Keratinocyte (primary cell): Measurements from ENCODE around the gene MND1. TPM values are rescaled to one million over a fixed set of nuclear protein-coding genes. Genes with fewer than 3 reads are reported as not detected.

Source experiments
- DNase-seq: peaks from one replicate; pipeline ENCODE4 v3.0.0-alpha.2; 2011; ENCODE audit warnings: low read depth, missing footprints, low spot score
- FAIRE-seq: peaks from 2 replicates; lab custom pipeline; 2011; peaks lifted over from hg19 to GRCh38; lab: Jason Lieb, UNC
- H2AFZ ChIP-seq: 2 replicates; pipeline ENCODE4 v1.6.0; 2012; ENCODE audit warnings: low read length, control low read depth, inconsistent platforms; ENCODE audit not compliant: control insufficient read depth
- H3K27ac ChIP-seq: 2 replicates; pipeline ENCODE4 v1.5.1; 2011; ENCODE audit warnings: low read length; ENCODE audit not compliant: control insufficient read depth, insufficient read depth
- H3K27me3 ChIP-seq: 3 replicates; pipeline ENCODE4 v1.6.0; 2011; ENCODE audit warnings: low read length; ENCODE audit not compliant: control insufficient read depth, insufficient read depth; ENCODE audit errors: extremely low read depth
- H3K36me3 ChIP-seq, 2 experiments: 2 replicates in 1 of 2; 3 replicates in 1 of 2; pipeline ENCODE4 v1.5.1; 2011; ENCODE audit warnings: low read length in 2 of 2, mild to moderate bottlenecking in 1 of 2; ENCODE audit not compliant: control insufficient read depth in 2 of 2, insufficient read depth in 2 of 2; ENCODE audit errors: extremely low read depth in 1 of 2
- H3K4me1 ChIP-seq: 3 replicates; pipeline ENCODE4 v1.5.1; 2011; ENCODE audit warnings: low read length; ENCODE audit not compliant: control insufficient read depth, insufficient read depth; ENCODE audit errors: extremely low read depth
- H3K4me2 ChIP-seq: 3 replicates; pipeline ENCODE4 v1.6.0; 2011; ENCODE audit warnings: low read depth, low read length; ENCODE audit not compliant: control insufficient read depth, insufficient read depth; ENCODE audit errors: extremely low read depth
- H3K4me3 ChIP-seq, 3 experiments: fragments of 200-600 bp in 1 of 3; sonication (generic) in 1 of 3; 2 replicates in 2 of 3; 3 replicates in 1 of 3; pipeline ENCODE4 v1.5.1; 2011 to 2016; ENCODE audit warnings: low read length in 3 of 3, mild to moderate bottlenecking in 3 of 3, control low read depth in 2 of 3, inconsistent platforms in 1 of 3, low read depth in 1 of 3, mixed read lengths in 1 of 3, mixed run types in 1 of 3, moderate library complexity in 1 of 3; ENCODE audit not compliant: control insufficient read depth in 2 of 3, insufficient read depth in 2 of 3; ENCODE audit errors: extremely low read depth in 1 of 3
- H3K79me2 ChIP-seq: 2 replicates; pipeline ENCODE4 v1.6.0; 2012; ENCODE audit warnings: low read length; ENCODE audit not compliant: control insufficient read depth, insufficient read depth
- H3K9ac ChIP-seq: 3 replicates; pipeline ENCODE4 v1.6.0; 2011; ENCODE audit warnings: low read length; ENCODE audit not compliant: control insufficient read depth, insufficient read depth; ENCODE audit errors: extremely low read depth
- H3K9me1 ChIP-seq: 3 replicates; pipeline ENCODE4 v1.6.0; 2011; ENCODE audit warnings: low read length; ENCODE audit not compliant: control insufficient read depth, insufficient read depth; ENCODE audit errors: extremely low read depth
- H3K9me3 ChIP-seq: 2 replicates; pipeline ENCODE4 v1.5.1; 2012; ENCODE audit warnings: low read depth, low read length; ENCODE audit not compliant: control insufficient read depth
- H4K20me1 ChIP-seq: 3 replicates; pipeline ENCODE4 v1.6.0; 2011; ENCODE audit warnings: low read length; ENCODE audit not compliant: control insufficient read depth, insufficient read depth; ENCODE audit errors: extremely low read depth
- EZH2 ChIP-seq: IDR thresholded peaks from one replicate; pipeline ENCODE4 v1.6.1; 2012; ENCODE audit warnings: inconsistent platforms, mild to moderate bottlenecking, low read length, moderate library complexity
- dilution Hi-C: fragments of 300-500 bp; cut with MboI; formaldehyde crosslinking; loops from one replicate; pipeline ENCODE4 v1.7.0; 2020; ENCODE audit warnings: low sequenced_read_pairs; ENCODE audit not compliant: extremely low pct_ligation_motif_present
- polyA plus RNA-seq, 5 experiments: library from polyadenylated mRNA; depleted of rRNA in 3 of 5; stranded (reverse) in 3 of 5; stranded (forward) in 1 of 5; unstranded in 1 of 5; fragments of >200 nt; gene quantifications; 1 replicate in 1 of 5; 2 replicates in 3 of 5; 3 replicates in 1 of 5; pipeline versions ENCODE4 v1.2.1 to v1.2.3, GENCODE V29; 2011 to 2012; ENCODE audit warnings: missing spikeins in 2 of 5, low read depth in 1 of 5, low replicate concordance in 1 of 5
- TF ChIP-seq, protein P1 (sequence below), 3 experiments: IDR thresholded peaks in 1 of 3; conservative IDR thresholded peaks in 1 of 3; optimal IDR thresholded peaks in 1 of 3; 2 replicates in 2 of 3; 3 replicates in 1 of 3; pipeline versions ENCODE3 to v1.5.1; 2011; ENCODE audit warnings: low read length in 3 of 3, mild to moderate bottlenecking in 3 of 3, moderate library complexity in 2 of 3, control low read depth in 1 of 3, inconsistent platforms in 1 of 3; ENCODE audit not compliant: insufficient read depth in 2 of 3; ENCODE audit errors: extremely low read depth in 1 of 3

The MND1 gene
- polyA plus RNA-seq, 1 donor (not counting 4 experiments of a cell fraction or from before 2014, with no cell fraction given) = 4.9 TPM

DNA sequence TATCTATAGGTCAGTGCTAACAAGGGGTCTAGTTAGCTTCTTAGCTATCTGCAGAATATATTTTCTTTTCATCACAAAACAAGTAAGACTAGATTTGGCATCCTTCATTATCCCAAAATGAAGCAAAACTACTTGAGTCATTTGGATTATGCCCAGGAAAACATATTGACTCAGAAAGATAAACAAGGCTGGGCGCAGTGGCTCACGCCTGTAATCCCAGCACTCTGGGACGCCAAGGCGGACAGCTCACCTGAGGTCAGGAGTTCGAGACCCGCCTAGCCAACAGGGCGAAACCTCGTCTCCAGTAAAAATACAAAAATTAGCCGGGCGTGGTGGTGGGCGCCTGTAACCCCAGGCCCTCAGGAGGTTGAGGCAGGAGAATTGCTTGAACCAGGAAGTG, 18.0 kb upstream of the MND1 start:
- Histone ChIP-seq H3K9me1 (no peaks in the 10 kb centered on the region), H3K9me3 (no peaks in the 10 kb centered on the region), H3K4me2 (no peak overlapping the region), H3K27me3 (no peaks in the 10 kb centered on the region), H3K27ac (no peak overlapping the region), H3K36me3 (no peaks in the 10 kb centered on the region), H3K9ac (no peak overlapping the region), H2AFZ (no peak overlapping the region), H3K4me1 (no peaks in the 10 kb centered on the region), H4K20me1 (no peaks in the 10 kb centered on the region), H3K79me2 (no peaks in the 10 kb centered on the region), H3K4me3 (no peak overlapping the region)
- no peak for DNase-seq
- FAIRE-seq = no peak
- TF ChIP-seq, protein P1, sequence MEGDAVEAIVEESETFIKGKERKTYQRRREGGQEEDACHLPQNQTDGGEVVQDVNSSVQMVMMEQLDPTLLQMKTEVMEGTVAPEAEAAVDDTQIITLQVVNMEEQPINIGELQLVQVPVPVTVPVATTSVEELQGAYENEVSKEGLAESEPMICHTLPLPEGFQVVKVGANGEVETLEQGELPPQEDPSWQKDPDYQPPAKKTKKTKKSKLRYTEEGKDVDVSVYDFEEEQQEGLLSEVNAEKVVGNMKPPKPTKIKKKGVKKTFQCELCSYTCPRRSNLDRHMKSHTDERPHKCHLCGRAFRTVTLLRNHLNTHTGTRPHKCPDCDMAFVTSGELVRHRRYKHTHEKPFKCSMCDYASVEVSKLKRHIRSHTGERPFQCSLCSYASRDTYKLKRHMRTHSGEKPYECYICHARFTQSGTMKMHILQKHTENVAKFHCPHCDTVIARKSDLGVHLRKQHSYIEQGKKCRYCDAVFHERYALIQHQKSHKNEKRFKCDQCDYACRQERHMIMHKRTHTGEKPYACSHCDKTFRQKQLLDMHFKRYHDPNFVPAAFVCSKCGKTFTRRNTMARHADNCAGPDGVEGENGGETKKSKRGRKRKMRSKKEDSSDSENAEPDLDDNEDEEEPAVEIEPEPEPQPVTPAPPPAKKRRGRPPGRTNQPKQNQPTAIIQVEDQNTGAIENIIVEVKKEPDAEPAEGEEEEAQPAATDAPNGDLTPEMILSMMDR (optimal IDR thresholded peaks at IDR 0.05 in 1 of 3, IDR thresholded peaks at IDR 0.05 in 1 of 3, conservative IDR thresholded peaks at IDR 0.05 in 1 of 3; ENCODE audit: extremely low read depth in 1 of 3, insufficient read depth in 2 of 3, low read length in 3 of 3) = no peak
- TF ChIP-seq EZH2 = no peak
- dilution Hi-C loops = no loop called here

DNA sequence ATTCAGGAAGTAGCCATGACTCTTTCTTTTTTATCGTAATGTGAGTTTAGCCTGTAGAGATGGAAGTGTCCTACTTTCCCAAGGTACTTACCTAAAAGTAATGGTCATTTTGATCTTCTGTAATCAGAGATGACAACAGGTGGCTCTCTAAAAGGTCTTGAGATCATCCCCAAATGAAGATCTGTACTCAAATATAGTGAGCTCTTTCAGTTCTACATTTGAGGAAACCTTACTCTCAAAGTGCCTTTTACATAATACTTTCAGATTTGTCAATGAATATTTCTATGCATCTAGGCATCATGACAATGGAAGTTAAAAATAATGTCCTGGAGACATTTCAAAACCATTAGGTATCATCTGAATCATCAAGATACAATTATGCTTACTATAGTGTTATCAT, 17.2 kb upstream of the MND1 start:
- no peaks in the 10 kb centered on the region for H3K27me3 ChIP-seq
- H4K20me1 ChIP-seq = no peaks in the 10 kb centered on the region
- TF ChIP-seq EZH2 = no peak
- TF ChIP-seq, protein P1 (optimal IDR thresholded peaks at IDR 0.05 in 1 of 3, IDR thresholded peaks at IDR 0.05 in 1 of 3, conservative IDR thresholded peaks at IDR 0.05 in 1 of 3; ENCODE audit: extremely low read depth in 1 of 3, insufficient read depth in 2 of 3, low read length in 3 of 3) = no peak
- H3K79me2 ChIP-seq = no peaks in the 10 kb centered on the region
- H3K9me1 ChIP-seq = no peaks in the 10 kb centered on the region
- H3K27ac ChIP-seq = no peak overlapping the region
- dilution Hi-C loops = no loop called here
- DNase-seq = no peak
- no peak overlapping the region for H3K4me3 ChIP-seq
- H3K9ac ChIP-seq = no peak overlapping the region
- FAIRE-seq = no peak
- H3K4me2 ChIP-seq = no peak overlapping the region
- H3K36me3 ChIP-seq = no peaks in the 10 kb centered on the region
- H3K4me1 ChIP-seq = no peaks in the 10 kb centered on the region
- H2AFZ ChIP-seq = no peak overlapping the region
- no peaks in the 10 kb centered on the region for H3K9me3 ChIP-seq
